Keratinocyte (primary cell): ENCODE data around the gene PLK5.

Experiments used
- CTCF ChIP-seq, 3 experiments: IDR thresholded peaks in 1 of 3; conservative IDR thresholded peaks in 1 of 3; optimal IDR thresholded peaks in 1 of 3; 2 replicates in 2 of 3; 3 replicates in 1 of 3; pipeline versions ENCODE3 to v1.5.1; 2011; ENCODE audit warnings: low read length in 3 of 3, mild to moderate bottlenecking in 3 of 3, moderate library complexity in 2 of 3, control low read depth in 1 of 3, inconsistent platforms in 1 of 3; ENCODE audit not compliant: insufficient read depth in 2 of 3; ENCODE audit errors: extremely low read depth in 1 of 3
- EZH2 ChIP-seq: IDR thresholded peaks from one replicate; pipeline ENCODE4 v1.6.1; 2012; ENCODE audit warnings: inconsistent platforms, mild to moderate bottlenecking, low read length, moderate library complexity

- TF ChIP-seq CTCF (optimal IDR thresholded peaks at IDR 0.05 in 1 of 3, IDR thresholded peaks at IDR 0.05 in 1 of 3, conservative IDR thresholded peaks at IDR 0.05 in 1 of 3; ENCODE audit: extremely low read depth in 1 of 3, insufficient read depth in 2 of 3, low read length in 3 of 3) (no peak), EZH2 (no peak)
Observed at GRCh38 chr19:1553415-1553814, 29.5 kb downstream of the PLK5 start.
